Measurements from ENCODE around the gene MGRN1.

- TF ChIP-seq POLR2A (IDR thresholded peaks at IDR 0.05): no peak
- TF ChIP-seq, protein P1, sequence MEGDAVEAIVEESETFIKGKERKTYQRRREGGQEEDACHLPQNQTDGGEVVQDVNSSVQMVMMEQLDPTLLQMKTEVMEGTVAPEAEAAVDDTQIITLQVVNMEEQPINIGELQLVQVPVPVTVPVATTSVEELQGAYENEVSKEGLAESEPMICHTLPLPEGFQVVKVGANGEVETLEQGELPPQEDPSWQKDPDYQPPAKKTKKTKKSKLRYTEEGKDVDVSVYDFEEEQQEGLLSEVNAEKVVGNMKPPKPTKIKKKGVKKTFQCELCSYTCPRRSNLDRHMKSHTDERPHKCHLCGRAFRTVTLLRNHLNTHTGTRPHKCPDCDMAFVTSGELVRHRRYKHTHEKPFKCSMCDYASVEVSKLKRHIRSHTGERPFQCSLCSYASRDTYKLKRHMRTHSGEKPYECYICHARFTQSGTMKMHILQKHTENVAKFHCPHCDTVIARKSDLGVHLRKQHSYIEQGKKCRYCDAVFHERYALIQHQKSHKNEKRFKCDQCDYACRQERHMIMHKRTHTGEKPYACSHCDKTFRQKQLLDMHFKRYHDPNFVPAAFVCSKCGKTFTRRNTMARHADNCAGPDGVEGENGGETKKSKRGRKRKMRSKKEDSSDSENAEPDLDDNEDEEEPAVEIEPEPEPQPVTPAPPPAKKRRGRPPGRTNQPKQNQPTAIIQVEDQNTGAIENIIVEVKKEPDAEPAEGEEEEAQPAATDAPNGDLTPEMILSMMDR (IDR thresholded peaks at IDR 0.05): no peak
These were observed 80.3 kb downstream of the MGRN1 start for GRCh38 chr16:4704913-4705312.
